Inferior parietal cortex (tissue), 1 donor: ENCODE measurements around the gene CRIP2.

Source experiments
- DNase-seq: peaks from one replicate; pipeline ENCODE4 v3.0.0-alpha.2; 2016; ENCODE audit errors: extremely low spot score

The CRIP2 gene

GRCh38 chr14:105498430-105499255 is 24.0 kb downstream of the CRIP2 start:
- DNase-seq = no peak

GRCh38 chr14:105499256-105500035 is 24.8 kb downstream of the CRIP2 start:
- peak; percentile 71 for DNase-seq

- DNase-seq = no peak
Measured at GRCh38 chr14:105500036-105500725, 25.6 kb downstream of the CRIP2 start.

GRCh38 chr14:105500726-105501101 is 26.1 kb downstream of the CRIP2 start:
- DNase-seq = no peak

- DNase-seq = no peak
Measured at GRCh38 chr14:105501504-105502291, 27.1 kb downstream of the CRIP2 start.

GRCh38 chr14:105502446-105503295 is 28.1 kb downstream of the CRIP2 start:
- DNase-seq = no peak

GRCh38 chr14:105503296-105503640 is 28.6 kb downstream of the CRIP2 start:
- DNase-seq = no peak

GRCh38 chr14:105503935-105504692 is 29.5 kb downstream of the CRIP2 start:
- DNase-seq = no peak

GRCh38 chr14:105505101-105505500 is 30.5 kb downstream of the CRIP2 start:
- no peak for DNase-seq

- no peak for DNase-seq
Measured at GRCh38 chr14:105507247-105507646, 32.6 kb downstream of the CRIP2 start.

GRCh38 chr14:105508069-105508468 is 33.4 kb downstream of the CRIP2 start:
- DNase-seq = no peak

GRCh38 chr14:105508601-105509000 is 34.0 kb downstream of the CRIP2 start:
- no peak for DNase-seq

- DNase-seq = no peak
Measured at GRCh38 chr14:105517096-105517495, 42.5 kb downstream of the CRIP2 start.

- no peak for DNase-seq
Measured at GRCh38 chr14:105519946-105520698, 45.5 kb downstream of the CRIP2 start.

- no peak for DNase-seq
Measured at GRCh38 chr14:105525326-105525725, 50.7 kb downstream of the CRIP2 start.

GRCh38 chr14:105525861-105526775 is 51.5 kb downstream of the CRIP2 start, which contains the start of gene TMEM121:
Gene TMEM121 (plus strand): TSS chr14:105526583. CDS start chr14:105528835, 2,252 bp downstream.
- no peak for DNase-seq

- no peak for DNase-seq
Measured at GRCh38 chr14:105526776-105527380, 52.3 kb downstream of the CRIP2 start.

- no peak for DNase-seq
Measured at GRCh38 chr14:105527381-105527825, 52.8 kb downstream of the CRIP2 start.
